ENCODE results near the gene ALKBH8. TPM values are rescaled to one million over a fixed set of nuclear protein-coding genes. Genes with fewer than 3 reads are reported as not detected.
"Not testable (repeated sequence)": the region's sequence is repeated elsewhere in the genome, so short reads cannot be mapped to it uniquely, and the experiment has no call there.

The ALKBH8 gene
- total RNA-seq, 2 experiments from 2014 or later: 9.3 to 11.2 TPM

DNA sequence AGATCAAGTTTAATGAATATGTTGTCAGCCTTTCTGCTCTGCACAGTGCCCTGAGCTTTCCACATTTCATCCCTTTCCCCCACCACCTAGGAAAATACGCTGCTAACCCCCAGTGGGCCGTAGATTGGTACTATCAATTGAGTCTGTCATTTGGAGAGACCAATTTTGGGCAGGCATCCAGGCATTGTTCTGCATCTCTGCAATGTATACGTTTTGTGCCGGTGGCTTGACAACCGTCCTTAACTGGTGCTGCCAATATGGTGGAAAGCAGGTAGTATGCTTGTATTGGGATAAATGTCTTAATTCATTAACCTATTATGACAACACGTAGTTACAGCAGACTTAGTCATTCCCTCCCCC is 26.7 kb upstream of the ALKBH8 start:
- ChIA-PET CTCF (interaction anchor here (0.6 to 3.1 kb wide), 7 partner anchors 16 to 208 kb away, joined by 3 to 11 read pairs (median 3); no protein-coding TSS in a partner anchor), POLR2A (interaction anchor here (1.0 kb wide), 1 partner anchor 29 kb away, joined by 4 read pairs; no protein-coding TSS in a partner anchor)
- H3K4me1 Mint-ChIP-seq (ENCODE audit: low read depth): peaks cover 26% of the 10 kb centered on the region
- intact Hi-C loops (cut with micrococcal nuclease): loop anchor here (1.0 kb wide), 3 partner anchors 27 to 193 kb away; partner anchors contain the start of gene ALKBH8
- peak overlapping the region; percentile 76 for H3K4me3 Mint-ChIP-seq
- no peaks in the 10 kb centered on the region for H3K9me3 Mint-ChIP-seq
- H3K27me3 Mint-ChIP-seq: peaks cover 73% of the 10 kb centered on the region
- H3K36me3 Mint-ChIP-seq: no peaks in the 10 kb centered on the region
- DNase-seq: no peak
- H3K27ac Mint-ChIP-seq: no peak overlapping the region

- CTCF ChIA-PET: interaction anchor here (0.6 to 3.1 kb wide), 8 partner anchors 15 to 208 kb away, joined by 3 to 11 read pairs (median 3); no protein-coding TSS in a partner anchor
- Mint-ChIP-seq H3K27ac (no peak overlapping the region), H3K36me3 (no peaks in the 10 kb centered on the region), H3K9me3 (no peaks in the 10 kb centered on the region), H3K4me3 (peak overlapping the region; percentile 76), H3K4me1 (ENCODE audit: low read depth) (peaks cover 26% of the 10 kb centered on the region), H3K27me3 (peaks cover 75% of the 10 kb centered on the region)
- DNase-seq: peak; percentile 66
- POLR2A ChIA-PET: interaction anchor here (1.0 kb wide), 1 partner anchor 29 kb away, joined by 4 read pairs; no protein-coding TSS in a partner anchor
- intact Hi-C loops (cut with micrococcal nuclease): loop anchor here (1.0 kb wide), 3 partner anchors 26 to 194 kb away; partner anchors contain the start of gene ALKBH8
Observed at GRCh38 chr11:107591378-107592230, 26.1 kb upstream of the ALKBH8 start.

- CTCF ChIA-PET: interaction anchor here (0.6 to 3.1 kb wide), 6 partner anchors 14 to 99 kb away, joined by 3 to 11 read pairs (median 4); no protein-coding TSS in a partner anchor
- intact Hi-C loops (cut with micrococcal nuclease): no loop called here
- Mint-ChIP-seq H3K36me3 (no peaks in the 10 kb centered on the region), H3K27ac (no peak within 1 kb of the TSS), H3K4me3 (peak within 1 kb of the TSS; percentile 76), H3K4me1 (ENCODE audit: low read depth) (peaks cover 26% of the 10 kb centered on the region), H3K9me3 (no peaks in the 10 kb centered on the region), H3K27me3 (peaks cover 77% of the 10 kb centered on the region)
- peak; percentile 59 for DNase-seq
- POLR2A ChIA-PET: no interaction called here
Observed at GRCh38 chr11:107590460-107591377, 25.2 kb upstream of the ALKBH8 start, which contains the start of gene ELMOD1. TSS of gene ELMOD1 (plus strand) at chr11:107591147. CDS start at chr11:107618190, 27,043 bp downstream.

- Mint-ChIP-seq H3K36me3 (no peaks in the 10 kb centered on the region), H3K27me3 (peaks cover 57% of the 10 kb centered on the region), H3K4me1 (ENCODE audit: low read depth) (peaks cover 20% of the 10 kb centered on the region), H3K4me3 (no peak overlapping the region), H3K27ac (no peak overlapping the region), H3K9me3 (no peaks in the 10 kb centered on the region)
- intact Hi-C loops (cut with micrococcal nuclease): no loop called here
- ChIA-PET CTCF (interaction anchor here (1.9 kb wide), 1 partner anchor 11 kb away, joined by 5 read pairs; no protein-coding TSS in a partner anchor), POLR2A (no interaction called here)
- DNase-seq: no peak
Observed at GRCh38 chr11:107587306-107587979, 21.9 kb upstream of the ALKBH8 start.

DNA sequence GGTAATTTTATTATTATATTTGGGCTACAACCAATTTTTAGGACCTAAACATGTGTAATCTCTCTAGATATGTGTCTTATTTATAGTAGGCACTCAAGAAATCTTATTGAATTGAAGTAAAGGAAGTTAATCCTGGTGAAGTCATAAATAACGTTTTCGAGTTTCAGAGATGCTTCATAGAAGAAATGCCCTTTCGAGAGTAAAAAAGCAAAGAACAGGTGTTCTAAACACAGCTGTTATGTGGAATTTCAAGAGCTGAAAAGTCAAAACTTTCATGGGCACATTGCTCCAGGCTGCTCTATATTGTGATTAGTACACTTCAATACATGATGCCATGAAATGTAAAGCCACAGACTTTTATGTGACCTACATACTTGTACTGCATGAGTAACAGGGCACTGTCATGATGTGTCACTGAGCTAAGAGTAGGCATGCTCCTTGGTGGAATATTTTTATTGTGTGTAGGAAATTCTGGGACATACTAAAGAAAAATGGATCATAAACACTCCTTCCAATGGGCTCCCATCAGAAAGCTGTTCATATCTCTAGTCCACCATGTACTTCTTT is 18.2 kb upstream of the ALKBH8 start:
- Mint-ChIP-seq H3K36me3 (no peaks in the 10 kb centered on the region), H3K9me3 (peaks cover 6% of the 10 kb centered on the region), H3K27ac (no peak overlapping the region), H3K4me1 (ENCODE audit: low read depth) (no peaks in the 10 kb centered on the region), H3K27me3 (peaks cover 31% of the 10 kb centered on the region), H3K4me3 (no peak overlapping the region)
- ChIA-PET POLR2A (no interaction called here), CTCF (interaction anchor here (1.2 to 1.8 kb wide), 2 partner anchors 20 to 106 kb away, joined by 3 to 6 read pairs; no protein-coding TSS in a partner anchor)
- DNase-seq: no peak
- intact Hi-C loops (cut with micrococcal nuclease): no loop called here

DNA sequence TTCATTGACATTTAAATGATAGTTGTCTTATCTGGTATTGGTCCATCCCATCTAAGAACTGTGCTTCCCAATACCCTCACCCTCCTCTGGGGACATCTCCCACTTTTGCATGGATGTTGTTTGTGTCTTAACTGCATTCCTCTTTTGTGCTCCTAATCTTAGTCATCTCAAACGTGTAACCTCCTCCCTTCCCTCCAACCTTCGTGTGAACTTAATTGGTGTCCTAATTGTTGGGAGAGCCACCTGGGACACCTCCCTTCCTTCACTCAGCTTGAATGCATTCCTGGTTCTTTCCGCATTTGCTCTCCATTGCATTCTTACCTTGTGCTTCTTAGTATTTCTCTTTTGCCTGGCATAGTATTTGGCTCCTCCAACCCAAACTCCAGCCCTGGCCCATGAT is 15.6 kb upstream of the ALKBH8 start:
- H3K4me1 Mint-ChIP-seq (ENCODE audit: low read depth): peaks cover 4% of the 10 kb centered on the region
- intact Hi-C loops (cut with micrococcal nuclease): no loop called here
- no peaks in the 10 kb centered on the region for H3K36me3 Mint-ChIP-seq
- no peak overlapping the region for H3K27ac Mint-ChIP-seq
- peaks cover 12% of the 10 kb centered on the region for H3K27me3 Mint-ChIP-seq
- CTCF ChIA-PET: no interaction called here
- no peak for DNase-seq
- POLR2A ChIA-PET: no interaction called here
- H3K9me3 Mint-ChIP-seq: peaks cover 6% of the 10 kb centered on the region
- H3K4me3 Mint-ChIP-seq: no peak overlapping the region

- H3K36me3 Mint-ChIP-seq; H3K27ac Mint-ChIP-seq; DNase-seq; H3K4me1 Mint-ChIP-seq (ENCODE audit: low read depth); CTCF ChIA-PET; H3K9me3 Mint-ChIP-seq; H3K27me3 Mint-ChIP-seq; H3K4me3 Mint-ChIP-seq; intact Hi-C loops (cut with micrococcal nuclease): not testable (repeated sequence)
- POLR2A ChIA-PET: interaction anchor here (0.8 kb wide), 1 partner anchor 8 kb away, joined by 4 read pairs; no protein-coding TSS in a partner anchor
Observed at GRCh38 chr11:107579169-107579568, 13.6 kb upstream of the ALKBH8 start.

- intact Hi-C loops (cut with micrococcal nuclease): no loop called here
- H3K4me3 Mint-ChIP-seq: no peak overlapping the region
- peaks cover 5% of the 10 kb centered on the region for H3K27me3 Mint-ChIP-seq
- ChIA-PET CTCF (interaction anchor here (0.8 to 4.1 kb wide), 12 partner anchors 9 to 894 kb away, joined by 3 to 52 read pairs (median 4); no protein-coding TSS in a partner anchor), POLR2A (no interaction called here)
- no peak overlapping the region for H3K27ac Mint-ChIP-seq
- H3K4me1 Mint-ChIP-seq (ENCODE audit: low read depth): peaks cover 4% of the 10 kb centered on the region
- no peaks in the 10 kb centered on the region for H3K36me3 Mint-ChIP-seq
- no peak for DNase-seq
- H3K9me3 Mint-ChIP-seq: peaks cover 6% of the 10 kb centered on the region
Observed at GRCh38 chr11:107577346-107577711, 11.8 kb upstream of the ALKBH8 start.

- not testable (repeated sequence) for H3K4me1 Mint-ChIP-seq (ENCODE audit: low read depth)
Observed at GRCh38 chr11:107576497-107577345, 11.2 kb upstream of the ALKBH8 start.

DNA sequence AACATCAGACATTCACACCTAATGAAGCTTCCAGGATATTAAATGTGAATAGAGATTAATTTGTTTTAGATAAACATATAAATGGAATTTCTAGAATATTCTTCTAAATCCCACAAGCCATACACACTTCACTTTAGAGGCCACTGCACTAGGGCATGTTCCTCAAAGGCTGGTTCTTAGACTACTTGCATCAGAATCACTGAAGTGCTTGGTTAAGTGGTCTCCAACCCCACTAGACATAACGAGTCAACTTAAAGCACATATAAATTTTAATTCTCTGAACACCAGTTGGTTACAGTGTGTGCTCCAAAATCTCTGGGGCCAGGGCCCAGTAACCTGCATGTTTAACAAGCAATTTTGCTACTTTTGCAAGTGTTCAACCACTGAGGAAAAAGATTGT is 7.9 kb upstream of the ALKBH8 start:
- H3K27me3 Mint-ChIP-seq: peaks cover 1% of the 10 kb centered on the region
- POLR2A ChIA-PET: no interaction called here

More at GRCh38 chr11:107576497-107577345, 11.2 kb upstream of the ALKBH8 start:
- CTCF ChIA-PET: interaction anchor here (0.6 to 4.1 kb wide), 23 partner anchors 8 to 895 kb away, joined by 3 to 52 read pairs (median 4); no protein-coding TSS in a partner anchor
- H3K4me3 Mint-ChIP-seq, POLR2A ChIA-PET, H3K27ac Mint-ChIP-seq, H3K36me3 Mint-ChIP-seq, H3K27me3 Mint-ChIP-seq, H3K9me3 Mint-ChIP-seq: not testable (repeated sequence)
- peak; percentile 65 for DNase-seq
- intact Hi-C loops (cut with micrococcal nuclease): loop anchor here (1.0 kb wide), 3 partner anchors 113 to 322 kb away; no protein-coding TSS in a partner anchor

More for the DNA sequence above, 7.9 kb upstream of the ALKBH8 start:
- DNase-seq: no peak
- intact Hi-C loops (cut with micrococcal nuclease): no loop called here
- CTCF ChIA-PET: interaction anchor here (1.1 to 5.2 kb wide), 5 partner anchors 10 to 116 kb away, joined by 3 to 52 read pairs (median 4); no protein-coding TSS in a partner anchor
- H3K9me3 Mint-ChIP-seq: no peaks in the 10 kb centered on the region
- no peak overlapping the region for H3K4me3 Mint-ChIP-seq
- peaks cover 4% of the 10 kb centered on the region for H3K4me1 Mint-ChIP-seq (ENCODE audit: low read depth)
- H3K27ac Mint-ChIP-seq: no peak overlapping the region
- H3K36me3 Mint-ChIP-seq: no peaks in the 10 kb centered on the region
